Smooth muscle cell (in vitro differentiated cells): ENCODE data around the gene RNF208. TPM values are rescaled to one million over a fixed set of nuclear protein-coding genes. Genes with fewer than 3 reads are reported as not detected.

Source experiments
- DNase-seq: peaks from one replicate; lab custom pipeline; 2025; ENCODE audit not compliant: unreplicated experiment; lab: John Stamatoyannopoulos, UW
- H2AFZ ChIP-seq: fragments of 200-600 bp; sonication (generic); 2 replicates; pipeline ENCODE4 v1.6.0; 2016; ENCODE audit warnings: antibody characterized with exemption, low read depth, mild to moderate bottlenecking
- H3F3A ChIP-seq: fragments of 200-600 bp; sonication (generic); 2 replicates; pipeline ENCODE4 v1.6.0; 2017; ENCODE audit warnings: antibody characterized with exemption, low read depth
- H3K27ac ChIP-seq: fragments of 200-600 bp; sonication (generic); 2 replicates; pipeline ENCODE4 v1.5.1; 2016; ENCODE audit warnings: low read depth, mild to moderate bottlenecking
- H3K27me3 ChIP-seq: fragments of 200-600 bp; sonication (generic); 2 replicates; pipeline ENCODE4 v1.6.1; 2016; ENCODE audit warnings: low read depth, mild to moderate bottlenecking
- H3K36me3 ChIP-seq: fragments of 200-600 bp; sonication (generic); 2 replicates; pipeline ENCODE4 v1.5.1; 2016; ENCODE audit warnings: low read depth
- H3K4me1 ChIP-seq: fragments of 200-600 bp; sonication (generic); 2 replicates; pipeline ENCODE4 v1.5.1; 2016; ENCODE audit warnings: low read depth
- H3K4me2 ChIP-seq: fragments of 200-600 bp; sonication (generic); 2 replicates; pipeline ENCODE4 v1.6.0; 2016; ENCODE audit warnings: mild to moderate bottlenecking
- H3K4me3 ChIP-seq: fragments of 200-600 bp; sonication (generic); 2 replicates; pipeline ENCODE4 v1.5.1; 2016; ENCODE audit warnings: mild to moderate bottlenecking
- H3K79me2 ChIP-seq: fragments of 200-600 bp; sonication (generic); 2 replicates; pipeline ENCODE4 v1.6.0; 2016; ENCODE audit warnings: low read depth, mild to moderate bottlenecking
- H3K9ac ChIP-seq: fragments of 200-600 bp; sonication (generic); 2 replicates; pipeline ENCODE4 v1.6.0; 2016; ENCODE audit warnings: low read depth
- H3K9me3 ChIP-seq: fragments of 200-600 bp; sonication (generic); replicated peaks from 2 replicates; pipeline ENCODE4 v1.5.1; 2016; ENCODE audit warnings: low read depth
- H4K20me1 ChIP-seq: fragments of 200-600 bp; sonication (generic); 2 replicates; pipeline ENCODE4 v1.6.0; 2016; ENCODE audit warnings: low read depth
- CTCF ChIP-seq: fragments of 200-600 bp; sonication (generic); IDR thresholded peaks from 2 replicates; pipeline ENCODE4 v1.5.1; 2017; ENCODE audit warnings: borderline replicate concordance, mild to moderate bottlenecking, antibody characterized with exemption; ENCODE audit not compliant: insufficient read depth, poor library complexity, severe bottlenecking
- WGBS: methylation state at CpG from one replicate; pipeline ENCODE4 v1.1.7; 2016; ENCODE audit warnings: low lambda C conversion rate; 5-methylcytosine and 5-hydroxymethylcytosine counted together
- polyA plus RNA-seq: library from polyadenylated mRNA; unstranded; fragments of >200 nt; fragmentation: Nextera tagmentation; extraction: Ambion mirVana; gene quantifications from 2 replicates; pipeline ENCODE4 v1.2.1, GENCODE V29; 2016
- total RNA-seq: library from RNA; depleted of rRNA; stranded (reverse); fragments of >200 nt; gene quantifications from 2 replicates; pipeline ENCODE4 v1.2.3, GENCODE V29; 2014

RNF208 gene
- total and polyA plus RNA-seq, 2 experiments from 2014 or later, result 0.36 to 1.4 TPM

GRCh38 chr9:137254624-137255447 lies 32.8 kb upstream of the RNF208 start, which contains the start of gene NELFB:
NELFB (plus strand) TSS chr9:137255327.
- peaks cover 18% of the 10 kb centered on the region for H3K4me1 ChIP-seq
- H4K20me1 ChIP-seq, result peaks cover 14% of the 10 kb centered on the region
- H2AFZ ChIP-seq, result peak within 1 kb of the TSS; percentile 99
- no peak for TF ChIP-seq CTCF
- H3K36me3 ChIP-seq, result no peaks in the 10 kb centered on the region
- no peak within 1 kb of the TSS for H3K27ac ChIP-seq
- H3K79me2 ChIP-seq, result peaks cover 20% of the 10 kb centered on the region
- H3F3A ChIP-seq, result no peaks in the 10 kb centered on the region
- peak; percentile 90 for DNase-seq
- no peaks in the 10 kb centered on the region for H3K27me3 ChIP-seq
- peak within 1 kb of the TSS; percentile 97 for H3K4me3 ChIP-seq
- H3K9me3 ChIP-seq, result no peaks in the 10 kb centered on the region
- 1% methylated on average over 26 of the region's 105 CpGs for WGBS
- H3K4me2 ChIP-seq, result peak within 1 kb of the TSS; percentile 99
- H3K9ac ChIP-seq, result peak within 1 kb of the TSS; percentile 65

- peaks cover 10% of the 10 kb centered on the region for H4K20me1 ChIP-seq
- peak overlapping the region; percentile 65 for H3K9ac ChIP-seq
- no peaks in the 10 kb centered on the region for H3F3A ChIP-seq
- peak overlapping the region; percentile 97 for H3K4me3 ChIP-seq
- peaks cover 20% of the 10 kb centered on the region for H3K79me2 ChIP-seq
- H3K9me3 ChIP-seq, result no peaks in the 10 kb centered on the region
- TF ChIP-seq CTCF, result no peak
- DNase-seq, result no peak
- H2AFZ ChIP-seq, result peak overlapping the region; percentile 99
- 61% methylated on average over 21 of the region's 21 CpGs for WGBS
- peak overlapping the region; percentile 99 for H3K4me2 ChIP-seq
- H3K4me1 ChIP-seq, result peaks cover 18% of the 10 kb centered on the region
- H3K27me3 ChIP-seq, result no peaks in the 10 kb centered on the region
- no peak overlapping the region for H3K27ac ChIP-seq
- H3K36me3 ChIP-seq, result no peaks in the 10 kb centered on the region
These were observed 31.9 kb upstream of the RNF208 start for GRCh38 chr9:137253717-137254623.

GRCh38 chr9:137252555-137253506 lies 30.8 kb upstream of the RNF208 start:
- no peaks in the 10 kb centered on the region for H3K27me3 ChIP-seq
- H4K20me1 ChIP-seq, result peaks cover 10% of the 10 kb centered on the region
- H3K9ac ChIP-seq, result no peak overlapping the region
- H3K9me3 ChIP-seq, result no peaks in the 10 kb centered on the region
- DNase-seq, result no peak
- 91% methylated on average over 31 of the region's 35 CpGs for WGBS
- no peak overlapping the region for H2AFZ ChIP-seq
- H3K79me2 ChIP-seq, result peaks cover 20% of the 10 kb centered on the region
- no peaks in the 10 kb centered on the region for H3F3A ChIP-seq
- H3K27ac ChIP-seq, result no peak overlapping the region
- no peak overlapping the region for H3K4me3 ChIP-seq
- peaks cover 18% of the 10 kb centered on the region for H3K4me1 ChIP-seq
- H3K4me2 ChIP-seq, result no peak overlapping the region
- TF ChIP-seq CTCF, result no peak
- H3K36me3 ChIP-seq, result no peaks in the 10 kb centered on the region
